Retina (tissue), 1 donor: ENCODE results near the gene ACAD10.

Source experiments
- DNase-seq: peaks from one replicate; pipeline ENCODE4 v3.0.0-alpha.2; 2016

ACAD10 gene

DNA sequence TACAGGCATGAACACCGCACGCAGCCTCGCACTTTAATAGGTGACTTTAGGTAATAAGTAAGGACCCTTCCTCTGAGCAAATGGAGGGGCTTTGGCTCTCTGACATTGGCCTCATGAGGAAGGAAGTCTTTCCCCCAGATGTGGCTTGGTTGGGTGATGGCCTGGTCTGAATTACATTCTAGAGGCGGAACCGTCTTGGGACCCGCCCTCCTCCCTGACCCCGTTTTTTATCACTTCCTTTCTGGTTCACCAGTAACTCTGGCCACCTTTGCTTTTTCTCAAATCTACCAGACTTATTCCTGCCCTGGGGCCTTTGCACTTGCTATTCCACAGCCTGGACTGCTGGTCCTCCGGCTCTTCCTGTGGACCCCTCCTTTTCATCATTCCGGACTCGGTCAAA is 94.3 kb downstream of the ACAD10 start:
- no peak for DNase-seq

- no peak for DNase-seq
These were observed 94.8 kb downstream of the ACAD10 start for GRCh38 chr12:111780615-111781014.

- no peak for DNase-seq
These were observed 95.3 kb downstream of the ACAD10 start for GRCh38 chr12:111781085-111781658.

GRCh38 chr12:111783046-111783445 is 97.2 kb downstream of the ACAD10 start:
- no peak for DNase-seq

DNA sequence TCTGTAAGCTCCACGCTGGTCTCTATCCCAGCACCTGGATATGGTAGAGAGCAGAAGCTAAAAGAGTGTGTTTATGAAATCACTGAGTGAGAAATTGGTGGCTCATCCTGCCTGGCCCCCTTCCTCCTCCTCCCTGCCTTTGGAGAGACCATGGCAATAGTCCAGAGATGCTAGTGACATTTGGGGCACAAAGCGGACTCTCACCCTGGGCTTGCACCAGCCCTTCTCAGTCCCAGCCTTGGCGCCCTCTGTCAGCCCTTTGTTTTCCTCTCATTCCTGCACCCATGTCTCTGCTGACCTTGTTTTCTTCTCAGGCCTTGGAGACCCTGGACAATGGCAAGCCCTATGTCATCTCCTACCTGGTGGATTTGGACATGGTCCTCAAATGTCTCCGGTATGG is 99.1 kb downstream of the ACAD10 start:
- DNase-seq: no peak

GRCh38 chr12:111785651-111786050 is 99.8 kb downstream of the ACAD10 start:
- no peak for DNase-seq

- DNase-seq: no peak
These were observed 102.4 kb downstream of the ACAD10 start for GRCh38 chr12:111788178-111788654.

DNA sequence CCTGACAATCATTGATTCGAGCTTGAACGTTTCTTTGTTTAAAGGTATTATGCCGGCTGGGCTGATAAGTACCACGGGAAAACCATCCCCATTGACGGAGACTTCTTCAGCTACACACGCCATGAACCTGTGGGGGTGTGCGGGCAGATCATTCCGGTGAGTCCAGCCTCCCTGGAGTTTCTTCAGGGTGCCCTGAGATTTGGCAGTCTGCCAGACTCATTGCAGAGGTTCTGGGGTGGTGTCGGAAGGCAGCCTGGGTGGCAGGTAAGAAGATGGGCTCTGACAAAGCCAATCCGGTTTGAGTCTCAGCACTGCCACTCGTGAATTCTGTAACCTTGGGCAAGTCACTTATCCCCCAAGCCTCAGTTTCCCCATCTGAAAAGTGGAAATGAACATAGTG is 103.9 kb downstream of the ACAD10 start:
- DNase-seq: no peak

DNA sequence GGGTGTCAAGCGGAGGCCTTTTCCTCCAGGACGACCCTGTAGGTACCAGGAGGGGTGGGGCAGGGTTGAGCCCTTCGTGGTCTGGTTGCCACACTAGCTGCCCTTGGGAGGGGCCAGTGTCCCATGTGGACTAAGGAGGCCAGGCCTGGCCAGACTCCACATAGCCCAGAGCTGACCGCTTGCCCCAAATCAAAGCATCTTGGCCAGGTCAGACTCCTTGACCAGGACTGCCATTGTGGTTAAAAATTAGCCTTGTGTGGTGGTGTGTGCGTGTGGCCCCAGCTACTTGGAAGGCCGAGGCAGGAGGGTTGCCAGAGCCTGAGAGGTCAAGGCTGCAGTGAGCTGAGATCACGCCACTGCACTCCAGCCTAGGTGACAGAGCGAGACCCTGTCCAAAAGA is 105.7 kb downstream of the ACAD10 start:
- DNase-seq: no peak

GRCh38 chr12:111792155-111792855 is 106.5 kb downstream of the ACAD10 start:
- no peak for DNase-seq

- DNase-seq: no peak
These were observed 107.0 kb downstream of the ACAD10 start for GRCh38 chr12:111792856-111793235.

DNA sequence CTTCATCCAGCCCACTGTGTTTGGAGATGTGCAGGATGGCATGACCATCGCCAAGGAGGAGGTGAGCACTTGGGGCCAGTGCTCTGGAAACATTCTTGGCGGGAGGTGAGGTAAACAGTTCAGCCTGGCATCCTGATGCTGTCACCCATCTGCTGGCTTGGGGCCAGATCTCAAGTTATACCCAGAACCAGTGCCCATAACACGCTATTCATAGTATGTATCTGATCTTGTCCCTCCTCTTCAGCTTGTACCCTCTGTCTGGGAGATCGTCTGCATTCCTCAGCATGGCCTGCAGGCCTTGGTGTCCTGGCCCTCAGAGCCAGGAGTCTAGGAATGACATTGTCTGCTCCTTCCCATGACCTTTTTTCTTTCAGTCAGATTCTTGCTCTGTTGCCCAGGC is 112.3 kb downstream of the ACAD10 start:
- no peak for DNase-seq

DNA sequence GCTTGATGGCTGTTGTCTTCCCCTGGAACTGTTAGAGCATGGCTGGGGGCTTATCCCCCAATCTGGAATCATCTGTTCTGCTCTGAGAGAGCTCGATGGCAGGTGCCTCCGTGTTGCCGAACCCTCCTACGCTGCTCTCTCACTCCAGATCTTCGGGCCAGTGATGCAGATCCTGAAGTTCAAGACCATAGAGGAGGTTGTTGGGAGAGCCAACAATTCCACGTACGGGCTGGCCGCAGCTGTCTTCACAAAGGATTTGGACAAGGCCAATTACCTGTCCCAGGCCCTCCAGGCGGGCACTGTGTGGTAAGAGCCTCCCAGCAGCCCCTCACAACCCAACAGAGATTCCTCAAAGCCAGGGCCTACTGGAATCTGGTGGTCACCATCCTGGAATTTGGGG is 113.9 kb downstream of the ACAD10 start:
- no peak for DNase-seq

- no peak for DNase-seq
These were observed 117.3 kb downstream of the ACAD10 start for GRCh38 chr12:111803038-111803626.

GRCh38 chr12:111803851-111804250 is 118.0 kb downstream of the ACAD10 start:
- DNase-seq: no peak

- no peak for DNase-seq
These were observed 120.5 kb downstream of the ACAD10 start for GRCh38 chr12:111806304-111806703.
